Adipocyte (in vitro differentiated cells): Measurements from ENCODE around the gene FGF19.
A peak's percentile ranks its signal among the peaks of the same experiment; 100 is the strongest.

Experiments used
- DNase-seq: peaks from one replicate; pipeline ENCODE4 v3.0.0-alpha.2; 2015; ENCODE audit warnings: low read depth
- H3K27me3 ChIP-seq: replicated peaks from 2 replicates; pipeline ENCODE4 v1.7.0; 2013; ENCODE audit warnings: mild to moderate bottlenecking, low read length, moderate library complexity; ENCODE audit not compliant: control insufficient read depth, insufficient read depth
- H3K36me3 ChIP-seq: 2 replicates; pipeline ENCODE4 v1.7.0; 2013; ENCODE audit warnings: low read length, mild to moderate bottlenecking, moderate library complexity; ENCODE audit not compliant: control insufficient read depth, insufficient read depth, severe bottlenecking
- H3K4me1 ChIP-seq: 2 replicates; pipeline ENCODE4 v1.7.0; 2013; ENCODE audit warnings: mild to moderate bottlenecking, low read length, moderate library complexity; ENCODE audit not compliant: control insufficient read depth, insufficient read depth
- H3K4me3 ChIP-seq: 2 replicates; pipeline ENCODE4 v1.7.0; 2013; ENCODE audit warnings: mild to moderate bottlenecking, low read length, moderate library complexity
- H3K9ac ChIP-seq: 2 replicates; pipeline ENCODE4 v1.7.0; 2013; ENCODE audit warnings: mild to moderate bottlenecking, low read length, moderate library complexity
- H3K9me3 ChIP-seq: 2 replicates; pipeline ENCODE4 v1.7.0; 2013; ENCODE audit warnings: mild to moderate bottlenecking, low read length, moderate library complexity; ENCODE audit not compliant: control insufficient read depth

Gene FGF19

DNA sequence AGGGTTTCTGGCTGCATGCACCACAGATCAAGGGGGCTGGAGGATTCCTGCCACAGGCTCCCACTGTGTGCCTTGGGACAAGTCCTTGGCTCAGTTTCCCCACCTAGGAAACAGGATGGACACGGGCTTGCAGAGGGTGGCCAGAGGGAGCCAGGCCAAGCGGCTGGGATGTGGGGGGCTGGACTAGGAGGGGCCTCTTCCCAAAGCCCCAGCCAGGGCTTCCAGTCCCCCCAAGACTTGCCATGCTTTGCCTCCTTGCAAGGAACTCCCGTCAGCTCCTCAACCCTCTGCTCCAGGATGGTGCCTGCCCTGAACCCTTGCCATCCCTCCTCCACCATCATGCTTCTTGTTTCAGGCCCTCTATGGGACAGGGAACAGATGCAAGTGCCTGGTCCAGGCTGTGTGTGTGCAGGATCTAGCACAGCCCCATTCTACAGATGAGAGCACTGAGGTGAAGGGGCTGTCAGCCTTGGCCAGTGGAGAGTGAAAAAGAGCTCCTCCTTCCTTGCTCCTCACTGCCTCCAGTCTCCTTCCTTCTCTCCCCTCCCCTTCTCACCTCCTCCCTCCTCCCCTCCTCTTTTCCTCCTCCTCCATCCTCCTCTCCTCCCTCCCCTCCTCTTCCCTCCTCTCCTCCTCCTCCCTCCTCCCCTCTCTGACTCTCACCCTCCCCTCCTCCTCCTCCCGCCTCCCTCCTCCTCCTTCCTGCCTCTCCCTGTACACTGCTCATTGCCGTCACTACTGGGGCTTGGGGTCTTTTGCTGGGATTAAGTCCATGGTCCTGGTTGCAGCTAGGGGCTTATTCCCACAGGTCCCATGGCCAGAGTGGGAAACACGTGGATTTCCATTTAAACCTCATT is 13.3 kb upstream of the FGF19 start:
- H3K9ac ChIP-seq, result no peak overlapping the region
- no peak overlapping the region for H3K4me3 ChIP-seq
- H3K4me1 ChIP-seq, result peaks cover 2% of the 10 kb centered on the region
- H3K36me3 ChIP-seq, result no peaks in the 10 kb centered on the region
- no peaks in the 10 kb centered on the region for H3K9me3 ChIP-seq
- H3K27me3 ChIP-seq, result peaks cover 60% of the 10 kb centered on the region
- DNase-seq, result no peak

DNA sequence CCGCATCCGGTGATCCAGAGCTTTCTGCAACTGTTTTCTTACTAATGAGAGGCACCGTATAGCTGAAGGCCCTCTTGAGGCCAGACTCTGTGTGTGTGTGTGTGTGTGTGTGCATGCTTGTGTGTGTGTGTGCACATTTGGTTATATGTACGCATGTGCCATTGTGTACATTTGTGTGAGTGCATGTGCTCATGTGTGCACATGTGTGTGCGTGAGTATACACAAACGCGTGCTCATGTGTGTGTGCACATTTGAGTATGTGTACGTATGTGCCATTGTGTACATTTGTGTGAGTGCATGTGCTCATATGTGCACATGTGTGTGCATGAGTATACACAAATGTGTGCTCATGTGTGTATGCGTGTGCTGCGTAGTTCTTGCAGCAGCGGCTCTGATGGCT is 12.3 kb upstream of the FGF19 start:
- peaks cover 57% of the 10 kb centered on the region for H3K27me3 ChIP-seq
- H3K4me1 ChIP-seq, result no peaks in the 10 kb centered on the region
- H3K9me3 ChIP-seq, result no peaks in the 10 kb centered on the region
- no peak overlapping the region for H3K9ac ChIP-seq
- no peak for DNase-seq
- no peaks in the 10 kb centered on the region for H3K36me3 ChIP-seq
- H3K4me3 ChIP-seq, result no peak overlapping the region

DNA sequence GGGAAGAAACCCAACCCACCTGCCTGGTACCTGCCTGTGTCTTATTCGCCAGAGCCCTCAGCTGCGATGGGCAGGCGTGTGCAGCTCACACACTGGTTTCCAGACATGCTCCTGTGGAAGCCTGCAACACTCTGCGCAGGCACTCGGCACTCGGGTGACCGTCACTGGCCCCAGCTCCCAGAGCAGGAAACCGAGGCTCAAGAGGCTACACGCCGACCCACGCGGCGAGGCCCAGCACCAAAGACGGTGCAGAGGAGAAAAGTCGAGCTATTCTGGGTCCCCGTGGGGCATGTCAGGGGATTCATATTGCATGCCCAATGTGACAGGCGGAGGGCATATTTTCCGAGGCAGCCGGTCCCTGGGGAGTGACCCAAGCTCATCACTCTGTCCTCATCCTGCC is 11.6 kb upstream of the FGF19 start:
- H3K9me3 ChIP-seq, result no peaks in the 10 kb centered on the region
- H3K36me3 ChIP-seq, result no peaks in the 10 kb centered on the region
- no peak for DNase-seq
- no peak overlapping the region for H3K9ac ChIP-seq
- peaks cover 55% of the 10 kb centered on the region for H3K27me3 ChIP-seq
- no peaks in the 10 kb centered on the region for H3K4me1 ChIP-seq
- H3K4me3 ChIP-seq, result no peak overlapping the region

DNA sequence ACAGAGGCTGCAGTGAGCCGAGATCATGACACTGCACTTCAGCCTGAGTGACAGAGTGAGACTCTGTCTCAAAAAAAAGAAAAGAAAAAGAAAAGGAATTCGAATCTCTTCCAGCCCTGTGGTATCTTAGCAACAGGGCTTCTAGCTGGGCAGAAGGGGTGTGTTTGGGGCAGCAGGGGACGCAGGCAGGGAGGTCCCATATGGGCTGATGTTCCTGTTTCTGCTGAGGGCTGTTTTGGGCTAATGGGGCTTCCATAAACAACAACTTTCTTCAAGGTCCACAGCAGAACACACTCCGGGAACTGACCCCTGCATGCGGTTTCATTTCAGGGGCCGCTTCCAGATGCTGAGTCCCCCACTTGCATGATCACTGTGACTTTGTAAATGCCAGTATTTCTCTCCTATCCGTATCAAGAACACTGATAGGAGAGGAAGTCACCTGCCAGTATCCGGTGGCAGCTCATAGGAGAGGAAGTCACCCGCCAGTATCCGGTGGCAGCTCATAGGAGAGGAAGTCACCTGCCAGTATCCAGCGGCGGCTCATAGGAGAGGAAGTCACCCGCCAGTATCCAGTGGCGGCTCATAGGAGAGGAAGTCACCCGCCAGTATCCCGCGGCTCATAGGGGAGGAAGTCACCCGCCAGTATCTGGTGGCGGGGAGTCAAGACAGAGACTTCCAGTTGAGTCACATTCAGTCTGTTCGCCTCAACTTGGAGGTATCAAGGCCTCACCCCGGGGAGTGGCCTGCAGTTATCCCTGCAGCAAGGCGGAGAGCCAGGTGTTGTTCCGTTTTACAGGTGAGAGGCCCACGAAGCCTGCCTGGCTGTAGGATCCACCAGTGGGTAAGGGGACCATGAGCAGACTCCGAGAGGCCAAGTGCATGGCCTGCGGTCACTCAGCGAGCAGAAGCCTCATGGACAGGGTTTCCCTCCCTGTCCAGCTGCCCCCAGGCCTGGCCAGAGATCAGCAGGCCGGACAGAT is 8.3 kb upstream of the FGF19 start:
- H3K27me3 ChIP-seq, result peaks cover 49% of the 10 kb centered on the region
- H3K9ac ChIP-seq, result no peak overlapping the region
- no peaks in the 10 kb centered on the region for H3K36me3 ChIP-seq
- H3K9me3 ChIP-seq, result no peaks in the 10 kb centered on the region
- DNase-seq, result no peak
- no peaks in the 10 kb centered on the region for H3K4me1 ChIP-seq
- no peak overlapping the region for H3K4me3 ChIP-seq

DNA sequence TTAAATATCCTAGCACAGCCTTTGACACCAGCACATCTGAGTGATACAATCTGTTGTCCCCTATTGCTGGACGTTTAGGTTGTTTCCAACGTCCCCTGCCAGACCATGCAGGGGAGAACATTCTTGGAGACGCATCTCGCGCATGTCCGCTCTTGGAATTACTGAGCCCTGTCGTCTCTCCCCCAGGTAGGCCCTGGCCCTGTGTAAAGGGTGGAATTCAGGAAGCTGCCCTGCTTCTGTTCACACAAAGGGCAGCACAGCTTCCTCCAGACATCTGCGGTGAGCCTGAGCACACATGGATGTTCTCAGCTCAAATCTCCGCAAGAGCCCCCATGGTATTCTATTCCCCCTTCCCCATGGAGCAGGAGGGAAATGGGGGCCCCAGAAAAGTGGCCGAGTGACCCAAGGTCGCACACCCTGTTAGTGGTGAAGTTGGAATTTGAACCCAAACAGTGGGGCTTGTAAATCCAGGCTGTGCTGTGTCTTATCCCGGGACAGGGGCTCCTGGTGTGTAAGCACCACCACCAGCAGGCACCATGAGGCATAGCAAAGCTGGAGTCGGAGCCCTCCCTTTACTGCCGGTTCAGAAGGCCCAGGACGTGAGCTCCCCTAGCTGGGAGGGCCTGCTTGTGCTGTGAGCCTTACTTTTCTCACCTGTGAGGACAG is 5.0 kb upstream of the FGF19 start:
- no peaks in the 10 kb centered on the region for H3K4me1 ChIP-seq
- peaks cover 63% of the 10 kb centered on the region for H3K27me3 ChIP-seq
- H3K36me3 ChIP-seq, result no peaks in the 10 kb centered on the region
- no peak overlapping the region for H3K4me3 ChIP-seq
- no peaks in the 10 kb centered on the region for H3K9me3 ChIP-seq
- H3K9ac ChIP-seq, result no peak overlapping the region
- no peak for DNase-seq

DNA sequence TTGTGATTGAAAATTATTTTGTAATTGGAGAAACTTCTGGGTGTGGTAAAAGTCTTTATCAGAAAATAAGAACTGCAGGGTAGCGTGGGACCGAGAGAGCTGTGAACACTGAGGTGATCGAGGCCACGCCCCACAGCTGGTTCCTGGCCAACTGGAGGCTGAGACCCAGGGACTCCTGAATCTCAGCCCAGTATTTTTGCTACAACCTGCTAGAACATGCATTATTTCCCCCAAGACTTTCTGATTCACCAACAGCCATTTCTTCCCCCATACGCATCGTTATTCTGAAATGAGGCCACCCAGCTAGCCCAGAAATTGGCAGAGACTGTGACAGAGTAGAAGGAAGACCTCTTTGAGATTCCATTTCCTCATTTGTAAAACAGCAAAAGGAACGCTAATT is 3.4 kb upstream of the FGF19 start:
- no peak overlapping the region for H3K4me3 ChIP-seq
- no peaks in the 10 kb centered on the region for H3K9me3 ChIP-seq
- H3K9ac ChIP-seq, result no peak overlapping the region
- peaks cover 65% of the 10 kb centered on the region for H3K27me3 ChIP-seq
- H3K4me1 ChIP-seq, result no peaks in the 10 kb centered on the region
- no peaks in the 10 kb centered on the region for H3K36me3 ChIP-seq
- no peak for DNase-seq

DNA sequence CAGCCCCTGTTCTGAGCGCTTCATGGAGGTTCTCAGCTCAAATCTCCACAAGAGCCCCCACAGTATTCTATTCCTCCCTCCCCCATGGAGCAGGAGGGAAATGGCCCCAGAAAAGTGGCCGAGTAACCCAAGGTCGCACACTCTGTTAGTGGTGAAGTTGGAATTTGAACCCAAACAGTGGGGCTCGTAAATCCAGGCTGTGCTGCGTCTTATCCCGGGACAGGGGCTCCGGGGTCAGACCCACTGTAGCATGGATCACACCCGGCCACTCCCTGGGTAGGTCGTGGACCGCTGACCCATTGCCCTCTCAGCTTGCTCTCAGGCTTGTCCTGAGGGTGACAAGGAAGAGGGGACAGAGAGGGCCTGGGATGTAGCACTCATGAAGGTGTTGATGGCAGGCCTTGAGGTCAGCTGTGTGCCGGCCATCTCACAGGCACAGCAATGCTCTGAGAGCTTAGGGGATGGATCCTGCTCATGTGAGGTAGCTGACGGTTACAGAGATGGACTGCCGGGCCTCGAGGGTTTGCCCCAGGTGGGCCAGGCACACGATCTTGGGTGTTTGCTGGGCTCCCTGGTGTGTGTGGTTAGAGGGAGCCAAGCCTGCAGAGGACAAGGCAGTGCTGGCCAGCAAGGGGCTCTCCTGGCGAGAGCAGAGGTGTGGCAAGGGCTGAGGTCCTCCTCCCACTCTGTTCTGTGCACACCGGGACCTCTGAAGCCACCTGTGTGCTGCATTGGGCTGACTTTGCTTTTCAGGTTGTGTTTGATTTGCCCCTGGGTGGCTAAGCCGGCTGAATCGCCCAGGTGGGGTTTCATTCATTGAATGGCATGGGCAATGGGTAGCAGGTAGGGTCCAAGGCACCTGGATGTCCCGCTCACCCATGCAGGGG is 2.3 kb upstream of the FGF19 start:
- Histone ChIP-seq H3K4me3 (no peak overlapping the region), H3K9me3 (no peaks in the 10 kb centered on the region), H3K36me3 (no peaks in the 10 kb centered on the region), H3K4me1 (no peaks in the 10 kb centered on the region), H3K27me3 (peaks cover 67% of the 10 kb centered on the region), H3K9ac (no peak overlapping the region)
- no peak for DNase-seq

DNA sequence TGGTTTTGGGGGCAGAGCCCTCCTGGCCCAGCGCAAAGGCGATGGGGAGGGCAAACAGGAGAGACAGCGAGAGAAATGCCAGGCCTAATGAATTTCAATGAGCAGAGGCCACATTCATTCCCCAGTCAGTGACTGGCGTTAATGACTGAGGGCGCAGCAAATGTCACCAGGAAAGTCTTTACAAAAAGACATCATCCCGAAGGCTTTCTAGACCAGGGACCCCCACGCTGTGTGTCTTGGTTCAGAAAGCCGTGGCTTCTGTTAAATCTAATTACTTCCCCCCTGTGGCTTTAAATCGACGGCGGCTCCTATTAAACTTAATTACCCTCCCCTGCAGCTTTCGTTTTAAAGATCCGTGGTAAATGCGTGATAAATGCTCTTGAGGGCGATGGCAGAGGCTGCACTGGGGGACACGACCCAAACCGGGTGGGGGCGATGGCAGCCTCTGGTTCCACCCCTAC is 1.6 kb upstream of the FGF19 start:
- peaks cover 2% of the 10 kb centered on the region for H3K4me1 ChIP-seq
- no peak overlapping the region for H3K9ac ChIP-seq
- H3K4me3 ChIP-seq, result no peak overlapping the region
- H3K36me3 ChIP-seq, result no peaks in the 10 kb centered on the region
- H3K9me3 ChIP-seq, result no peaks in the 10 kb centered on the region
- peaks cover 70% of the 10 kb centered on the region for H3K27me3 ChIP-seq
- DNase-seq, result no peak

DNA sequence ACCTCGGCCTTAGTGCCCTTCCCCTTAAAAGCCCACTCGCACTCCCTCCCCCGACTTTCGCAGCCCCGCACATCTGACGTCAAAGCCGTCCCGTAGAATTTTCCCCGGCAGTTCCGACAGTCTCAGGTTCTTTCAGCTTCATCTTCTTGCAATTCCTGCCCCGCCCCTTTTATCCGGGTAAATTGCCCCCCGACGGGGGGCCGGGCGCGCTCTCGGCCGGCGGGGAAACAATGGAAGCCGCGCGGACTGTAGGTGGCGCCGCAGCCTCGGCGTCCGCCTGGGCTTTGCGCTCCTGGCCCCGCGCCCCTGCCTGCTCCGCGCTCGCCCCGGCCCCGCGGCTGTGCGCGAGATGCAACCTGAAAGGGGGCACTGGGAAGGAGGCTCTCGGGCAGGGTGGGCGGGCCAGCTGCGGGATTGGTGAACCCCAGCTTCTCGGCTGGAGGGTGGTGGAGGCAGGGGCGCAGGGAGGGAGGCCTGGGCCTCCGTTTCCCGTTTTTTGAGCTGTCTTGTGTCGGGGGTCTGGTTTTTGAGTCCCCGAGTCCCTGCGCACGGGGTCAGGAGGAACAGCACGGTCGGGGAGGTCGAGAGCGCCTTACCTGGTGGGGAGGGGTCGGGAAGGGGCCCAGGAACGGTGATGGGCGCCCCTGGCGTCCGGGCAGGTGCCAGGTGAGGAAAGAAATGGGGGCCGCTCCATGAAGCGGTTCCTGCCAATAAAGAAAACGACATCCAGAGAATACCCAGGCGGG is 859 bp upstream of the FGF19 start:
- DNase-seq, result peak; percentile 65
- H3K27me3 ChIP-seq, result peaks cover 69% of the 10 kb centered on the region
- no peak overlapping the region for H3K9ac ChIP-seq
- no peaks in the 10 kb centered on the region for H3K36me3 ChIP-seq
- H3K9me3 ChIP-seq, result no peaks in the 10 kb centered on the region
- H3K4me3 ChIP-seq, result peak overlapping the region; percentile 8
- peaks cover 2% of the 10 kb centered on the region for H3K4me1 ChIP-seq

DNA sequence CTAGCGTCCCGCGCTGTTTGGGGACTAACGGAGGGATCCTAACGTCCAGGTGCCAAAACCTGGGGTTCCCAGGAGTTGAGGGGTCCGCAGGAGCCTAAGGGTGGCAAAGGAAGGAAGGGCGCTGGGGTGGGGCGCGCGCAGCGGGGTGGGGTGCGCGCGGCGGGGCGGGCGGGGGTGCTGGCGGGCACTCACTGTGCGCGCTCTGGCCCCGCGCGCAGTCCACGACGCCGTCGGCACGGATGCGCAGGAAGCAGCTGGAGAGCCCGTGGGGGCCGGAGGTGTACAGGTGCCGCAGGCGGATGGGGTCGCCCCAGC is 412 bp downstream of the FGF19 start:
- no peak overlapping the region for H3K9ac ChIP-seq
- H3K36me3 ChIP-seq, result no peaks in the 10 kb centered on the region
- no peak for DNase-seq
- peaks cover 2% of the 10 kb centered on the region for H3K4me1 ChIP-seq
- no peak overlapping the region for H3K4me3 ChIP-seq
- no peaks in the 10 kb centered on the region for H3K9me3 ChIP-seq
- H3K27me3 ChIP-seq, result peaks cover 64% of the 10 kb centered on the region
